Measurements from ENCODE around the gene KIF3B.

- TF ChIP-seq CEBPB (IDR thresholded peaks at IDR 0.05; ENCODE audit: low read depth), result no peak
- no peak for TF ChIP-seq CTCF (IDR thresholded peaks at IDR 0.05 in 2 of 3, conservative IDR thresholded peaks at IDR 0.05 in 1 of 3; ENCODE audit: borderline replicate concordance in 1 of 3, insufficient read depth in 1 of 3, low read depth in 2 of 3, low read length in 2 of 3)
- TF ChIP-seq SIN3A (IDR thresholded peaks at IDR 0.05; ENCODE audit: low read depth), result no peak
- TF ChIP-seq POLR2A (IDR thresholded peaks at IDR 0.05; ENCODE audit: borderline replicate concordance, extremely low read depth, insufficient read depth, insufficient read length), result no peak
- TF ChIP-seq ZFX (IDR thresholded peaks at IDR 0.05), result no peak
- TF ChIP-seq, protein P1, sequence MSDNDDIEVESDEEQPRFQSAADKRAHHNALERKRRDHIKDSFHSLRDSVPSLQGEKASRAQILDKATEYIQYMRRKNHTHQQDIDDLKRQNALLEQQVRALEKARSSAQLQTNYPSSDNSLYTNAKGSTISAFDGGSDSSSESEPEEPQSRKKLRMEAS (IDR thresholded peaks at IDR 0.05), result no peak
- TF ChIP-seq EZH2 (IDR thresholded peaks at IDR 0.05), result no peak
- TF ChIP-seq, protein P2, sequence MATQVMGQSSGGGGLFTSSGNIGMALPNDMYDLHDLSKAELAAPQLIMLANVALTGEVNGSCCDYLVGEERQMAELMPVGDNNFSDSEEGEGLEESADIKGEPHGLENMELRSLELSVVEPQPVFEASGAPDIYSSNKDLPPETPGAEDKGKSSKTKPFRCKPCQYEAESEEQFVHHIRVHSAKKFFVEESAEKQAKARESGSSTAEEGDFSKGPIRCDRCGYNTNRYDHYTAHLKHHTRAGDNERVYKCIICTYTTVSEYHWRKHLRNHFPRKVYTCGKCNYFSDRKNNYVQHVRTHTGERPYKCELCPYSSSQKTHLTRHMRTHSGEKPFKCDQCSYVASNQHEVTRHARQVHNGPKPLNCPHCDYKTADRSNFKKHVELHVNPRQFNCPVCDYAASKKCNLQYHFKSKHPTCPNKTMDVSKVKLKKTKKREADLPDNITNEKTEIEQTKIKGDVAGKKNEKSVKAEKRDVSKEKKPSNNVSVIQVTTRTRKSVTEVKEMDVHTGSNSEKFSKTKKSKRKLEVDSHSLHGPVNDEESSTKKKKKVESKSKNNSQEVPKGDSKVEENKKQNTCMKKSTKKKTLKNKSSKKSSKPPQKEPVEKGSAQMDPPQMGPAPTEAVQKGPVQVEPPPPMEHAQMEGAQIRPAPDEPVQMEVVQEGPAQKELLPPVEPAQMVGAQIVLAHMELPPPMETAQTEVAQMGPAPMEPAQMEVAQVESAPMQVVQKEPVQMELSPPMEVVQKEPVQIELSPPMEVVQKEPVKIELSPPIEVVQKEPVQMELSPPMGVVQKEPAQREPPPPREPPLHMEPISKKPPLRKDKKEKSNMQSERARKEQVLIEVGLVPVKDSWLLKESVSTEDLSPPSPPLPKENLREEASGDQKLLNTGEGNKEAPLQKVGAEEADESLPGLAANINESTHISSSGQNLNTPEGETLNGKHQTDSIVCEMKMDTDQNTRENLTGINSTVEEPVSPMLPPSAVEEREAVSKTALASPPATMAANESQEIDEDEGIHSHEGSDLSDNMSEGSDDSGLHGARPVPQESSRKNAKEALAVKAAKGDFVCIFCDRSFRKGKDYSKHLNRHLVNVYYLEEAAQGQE (IDR thresholded peaks at IDR 0.05; ENCODE audit: low read depth), result no peak
- TF ChIP-seq POLR2AphosphoS5 (IDR thresholded peaks at IDR 0.05; ENCODE audit: low read depth, low read length), result no peak
- no peak for TF ChIP-seq EZH2phosphoT487 (IDR thresholded peaks at IDR 0.05; ENCODE audit: borderline replicate concordance)
- no peak for TF ChIP-seq SP1 (IDR thresholded peaks at IDR 0.05; ENCODE audit: low read depth)
These were observed 15.1 kb downstream of the KIF3B start for GRCh38 chr20:32292548-32292947.

Data from HCT116 (cell line).